IPS-20b (cell line): Measurements from ENCODE around the gene SLC2A11.

ENCODE experiments used
- H3K27ac ChIP-seq: one replicate; pipeline ENCODE4 v1.5.1; 2013; ENCODE audit warnings: low read length
- H3K27me3 ChIP-seq: 2 replicates; pipeline ENCODE4 v1.6.1; 2013; ENCODE audit warnings: mild to moderate bottlenecking, low read length, inconsistent platforms; ENCODE audit not compliant: insufficient read depth
- H3K36me3 ChIP-seq: 2 replicates; pipeline ENCODE4 v1.6.1; 2013; ENCODE audit warnings: low read depth, mild to moderate bottlenecking, inconsistent platforms, low read length, moderate library complexity; ENCODE audit not compliant: insufficient read depth
- H3K4me1 ChIP-seq: 2 replicates; pipeline ENCODE4 v1.6.1; 2013; ENCODE audit warnings: mild to moderate bottlenecking, control low read depth, inconsistent platforms, low read length, moderate library complexity; ENCODE audit not compliant: insufficient read depth
- H3K4me3 ChIP-seq: 2 replicates; pipeline ENCODE4 v1.5.1; 2013; ENCODE audit warnings: mild to moderate bottlenecking, low read length, inconsistent platforms
- H3K9ac ChIP-seq: 2 replicates; pipeline ENCODE4 v1.6.1; 2013; ENCODE audit warnings: low read depth, mild to moderate bottlenecking, inconsistent platforms, low read length, moderate library complexity
- H3K9me3 ChIP-seq: 2 replicates; pipeline ENCODE4 v1.6.1; 2013; ENCODE audit warnings: mild to moderate bottlenecking, low read depth, low read length, inconsistent platforms; ENCODE audit not compliant: insufficient read depth

The SLC2A11 gene

GRCh38 chr22:23834406-23834792, 23.3 kb upstream of the SLC2A11 start:
- Histone ChIP-seq H3K9me3 (no peaks in the 10 kb centered on the region), H3K4me1 (no peaks in the 10 kb centered on the region), H3K36me3 (peaks cover 57% of the 10 kb centered on the region), H3K27me3 (no peaks in the 10 kb centered on the region), H3K4me3 (no peak overlapping the region), H3K27ac (no peak overlapping the region), H3K9ac (no peak overlapping the region)

DNA sequence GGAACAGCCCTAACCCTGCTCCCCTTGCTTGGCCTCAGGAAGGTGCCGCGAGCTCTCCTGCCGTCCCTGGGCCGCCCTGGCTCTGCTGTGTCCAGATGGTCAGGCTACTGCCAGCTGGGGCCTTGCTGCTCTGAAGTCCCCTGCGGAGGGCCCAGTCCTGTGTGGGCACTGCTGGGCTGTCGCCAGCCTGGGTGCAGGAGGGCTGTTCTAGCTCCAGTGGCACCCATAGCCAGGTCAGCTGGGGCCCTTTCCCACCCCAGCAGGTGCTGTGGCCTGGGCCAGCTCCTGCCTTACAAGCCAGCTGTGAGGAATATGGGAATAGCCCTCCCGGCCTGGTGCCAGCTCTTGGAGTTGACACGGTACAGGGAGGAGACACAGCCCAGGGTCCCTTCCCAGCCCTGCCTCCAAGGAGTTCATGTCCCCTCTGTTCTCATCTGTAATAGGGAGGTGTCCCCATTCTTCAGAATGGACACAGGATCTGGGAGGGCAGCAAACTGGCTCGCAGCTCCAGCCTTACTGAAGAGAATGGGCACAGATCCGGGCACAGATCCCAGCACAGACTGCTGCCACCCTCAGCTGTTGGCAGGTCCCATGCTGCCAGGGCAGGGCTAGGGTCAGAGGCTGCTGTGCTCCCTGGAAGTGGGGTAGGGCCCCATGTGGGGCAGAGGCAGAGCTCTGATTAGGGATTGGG, 22.7 kb upstream of the SLC2A11 start:
- Histone ChIP-seq H3K4me3 (no peak overlapping the region), H3K4me1 (no peaks in the 10 kb centered on the region), H3K36me3 (peaks cover 51% of the 10 kb centered on the region), H3K9me3 (no peaks in the 10 kb centered on the region), H3K27me3 (peaks cover 4% of the 10 kb centered on the region), H3K9ac (no peak overlapping the region), H3K27ac (no peak overlapping the region)

- peaks cover 8% of the 10 kb centered on the region for H3K27me3 ChIP-seq
- no peak overlapping the region for H3K4me3 ChIP-seq
- no peaks in the 10 kb centered on the region for H3K9me3 ChIP-seq
- peaks cover 46% of the 10 kb centered on the region for H3K36me3 ChIP-seq
- no peak overlapping the region for H3K9ac ChIP-seq
- no peak overlapping the region for H3K27ac ChIP-seq
- no peaks in the 10 kb centered on the region for H3K4me1 ChIP-seq
Measured at GRCh38 chr22:23835484-23836144, 22.1 kb upstream of the SLC2A11 start.

- Histone ChIP-seq H3K27ac (no peak overlapping the region), H3K9ac (no peak overlapping the region), H3K4me1 (no peaks in the 10 kb centered on the region), H3K4me3 (no peak overlapping the region), H3K9me3 (no peaks in the 10 kb centered on the region), H3K27me3 (peaks cover 14% of the 10 kb centered on the region), H3K36me3 (peaks cover 41% of the 10 kb centered on the region)
Measured at GRCh38 chr22:23836281-23836680, 21.4 kb upstream of the SLC2A11 start.

- no peaks in the 10 kb centered on the region for H3K4me1 ChIP-seq
- no peak overlapping the region for H3K4me3 ChIP-seq
- peaks cover 37% of the 10 kb centered on the region for H3K36me3 ChIP-seq
- no peak overlapping the region for H3K27ac ChIP-seq
- no peak overlapping the region for H3K9ac ChIP-seq
- H3K9me3 ChIP-seq, result no peaks in the 10 kb centered on the region
- H3K27me3 ChIP-seq, result peaks cover 20% of the 10 kb centered on the region
Measured at GRCh38 chr22:23836692-23837495, 20.8 kb upstream of the SLC2A11 start.

DNA sequence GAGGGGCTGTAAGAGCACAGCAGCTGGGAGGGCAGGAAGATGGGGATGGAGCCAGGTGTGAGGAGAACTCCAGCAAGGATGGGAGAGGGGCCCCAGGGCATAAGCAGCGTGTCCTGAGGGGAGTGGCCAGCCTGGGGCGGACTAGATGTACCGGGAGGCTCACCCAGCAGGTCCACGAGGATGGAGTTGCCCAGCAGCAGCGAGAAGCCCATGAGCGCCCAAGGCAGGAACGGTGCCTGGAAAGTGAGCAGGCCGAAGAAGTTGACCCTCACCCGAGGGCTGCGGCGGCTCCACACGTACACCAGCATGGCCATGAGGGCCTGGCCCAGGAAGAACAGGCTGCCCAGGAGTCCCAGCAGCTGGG, 20.2 kb upstream of the SLC2A11 start:
- H3K9me3 ChIP-seq, result no peaks in the 10 kb centered on the region
- H3K9ac ChIP-seq, result no peak overlapping the region; the same call in 1 of the 2 replicates
- H3K4me3 ChIP-seq, result peak overlapping the region; percentile 77; the same call in 1 of the 2 replicates
- H3K4me1 ChIP-seq, result no peaks in the 10 kb centered on the region
- H3K36me3 ChIP-seq, result peaks cover 37% of the 10 kb centered on the region
- no peak overlapping the region for H3K27ac ChIP-seq
- H3K27me3 ChIP-seq, result peaks cover 20% of the 10 kb centered on the region

- peak overlapping the region; percentile 54; the same call in 1 of the 2 replicates for H3K9ac ChIP-seq
- no peak overlapping the region for H3K27ac ChIP-seq
- H3K9me3 ChIP-seq, result no peaks in the 10 kb centered on the region
- H3K4me3 ChIP-seq, result peak overlapping the region; percentile 77; the same call in 1 of the 2 replicates
- no peaks in the 10 kb centered on the region for H3K4me1 ChIP-seq
- peaks cover 32% of the 10 kb centered on the region for H3K36me3 ChIP-seq
- peaks cover 20% of the 10 kb centered on the region for H3K27me3 ChIP-seq
Measured at GRCh38 chr22:23837911-23838680, 19.6 kb upstream of the SLC2A11 start.

DNA sequence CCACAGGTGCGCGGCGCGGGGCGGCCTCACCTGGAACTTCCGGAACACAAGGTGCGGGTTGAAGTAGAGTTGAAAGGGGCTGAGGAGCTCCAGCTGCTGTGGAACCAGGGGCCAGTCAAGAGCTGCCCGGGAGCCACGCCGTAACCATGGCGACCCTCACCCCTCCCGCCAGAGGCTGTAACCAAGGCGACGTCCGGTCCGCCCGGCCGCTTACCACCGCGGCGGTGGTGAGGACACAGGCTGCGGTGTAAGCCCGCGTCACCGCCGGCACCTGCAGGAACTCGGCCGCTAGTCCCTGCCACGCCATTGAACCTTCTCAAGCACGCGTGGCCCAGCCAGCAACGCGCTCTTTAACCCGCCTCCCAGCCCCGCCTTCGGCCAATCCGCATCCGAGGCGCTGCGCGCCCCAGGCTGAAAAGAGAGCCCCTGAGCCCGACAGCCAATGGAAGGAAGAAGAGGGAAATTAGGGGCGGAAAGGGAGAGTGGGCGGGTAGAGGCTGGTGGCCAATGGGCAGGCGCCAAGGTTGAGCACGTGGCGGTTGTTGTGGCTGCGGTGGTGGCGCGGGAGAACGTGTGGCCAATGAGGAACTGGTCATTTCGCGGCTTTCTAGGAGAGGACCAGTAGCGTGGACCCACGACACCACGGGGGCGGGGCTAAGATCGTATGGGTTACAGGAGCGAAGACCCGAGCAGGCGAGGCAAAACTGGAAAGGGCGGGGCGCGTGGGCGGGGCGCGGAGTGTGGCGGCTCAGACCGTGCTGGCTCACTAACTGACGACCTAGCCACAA, 18.8 kb upstream of the SLC2A11 start, which contains the start of gene DERL3:
TSS of gene DERL3 (minus strand) at position 326 of the 788 bp plus-strand sequence. CDS start at position 307, 19 bp downstream.
- no peak within 1 kb of the TSS for H3K27ac ChIP-seq
- peak within 1 kb of the TSS; percentile 54; the same call in 1 of the 2 replicates for H3K9ac ChIP-seq
- no peaks in the 10 kb centered on the region for H3K4me1 ChIP-seq
- H3K36me3 ChIP-seq, result peaks cover 24% of the 10 kb centered on the region
- peak within 1 kb of the TSS; percentile 77; the same call in 1 of the 2 replicates for H3K4me3 ChIP-seq
- H3K27me3 ChIP-seq, result peaks cover 20% of the 10 kb centered on the region
- no peaks in the 10 kb centered on the region for H3K9me3 ChIP-seq

- Histone ChIP-seq H3K4me1 (no peaks in the 10 kb centered on the region), H3K9ac (no peak overlapping the region), H3K36me3 (peaks cover 14% of the 10 kb centered on the region), H3K27ac (no peak overlapping the region), H3K27me3 (peaks cover 20% of the 10 kb centered on the region), H3K9me3 (no peaks in the 10 kb centered on the region), H3K4me3 (no peak overlapping the region)
Measured at GRCh38 chr22:23840026-23840425, 17.6 kb upstream of the SLC2A11 start.

DNA sequence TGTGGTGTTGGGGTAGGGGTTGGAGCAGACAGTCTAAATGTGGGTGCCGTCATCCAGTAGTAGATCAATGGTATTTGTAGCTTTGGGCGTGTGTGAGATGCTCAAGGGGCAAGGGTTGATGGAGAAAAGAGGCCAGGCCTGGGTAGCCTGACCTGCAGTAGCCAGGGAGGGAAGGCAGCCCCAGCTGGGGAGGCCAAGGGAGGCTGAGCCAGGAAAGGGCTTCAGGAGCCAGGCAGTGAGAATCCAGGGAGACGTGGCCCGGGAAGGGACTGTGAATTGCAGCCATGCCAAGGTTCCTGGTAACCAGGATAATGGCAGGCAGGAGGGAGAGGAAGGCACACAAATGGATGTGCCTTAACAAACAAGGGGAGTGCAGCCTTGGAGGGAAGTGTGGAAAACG, 16.4 kb upstream of the SLC2A11 start:
- H3K9ac ChIP-seq, result no peak overlapping the region
- no peak overlapping the region for H3K27ac ChIP-seq
- H3K4me3 ChIP-seq, result no peak overlapping the region
- H3K4me1 ChIP-seq, result no peaks in the 10 kb centered on the region
- H3K36me3 ChIP-seq, result peaks cover 2% of the 10 kb centered on the region
- no peaks in the 10 kb centered on the region for H3K9me3 ChIP-seq
- peaks cover 20% of the 10 kb centered on the region for H3K27me3 ChIP-seq
